Stimulated activated naive CD8-positive, alpha-beta T cell treated with anti-CD3 and anti-CD28 coated beads, Interleukin-15, Interleukin-2, amounts not matched to agents 100 U/mL and 50 U/mL, for 24 hours (primary cell): ENCODE data around the gene TTC8.
"Not testable (repeated sequence)": the region's sequence is repeated elsewhere in the genome, so short reads cannot be mapped to it uniquely, and the experiment has no call there.

Experiments
- ATAC-seq: fragments of 150-1000 bp; cut with Tn5 transposase; one replicate; pipeline ENCODE4 v1.10.0; 2021
- DNase-seq: peaks from one replicate; pipeline ENCODE4 v3.0.0; 2021

The TTC8 gene

DNA sequence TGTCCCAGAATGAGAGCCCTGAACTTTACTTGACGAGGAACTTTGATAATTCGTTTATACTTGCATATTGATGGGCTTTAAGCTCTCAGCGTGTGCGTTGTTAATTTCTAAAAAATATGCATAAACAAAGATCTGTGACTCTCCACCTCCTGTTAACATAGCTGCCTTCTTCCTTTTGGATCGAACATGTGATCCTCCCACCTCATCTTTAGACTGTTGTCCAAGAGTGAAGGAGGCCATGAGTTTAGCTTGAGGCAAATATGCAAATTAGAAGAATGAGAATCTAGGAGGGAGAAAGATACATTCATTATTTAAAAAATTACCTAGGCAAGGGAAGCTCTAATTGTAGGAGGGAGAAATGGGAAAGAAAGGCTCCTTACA, 617 bp downstream of the TTC8 start:
- no peak for DNase-seq

DNA sequence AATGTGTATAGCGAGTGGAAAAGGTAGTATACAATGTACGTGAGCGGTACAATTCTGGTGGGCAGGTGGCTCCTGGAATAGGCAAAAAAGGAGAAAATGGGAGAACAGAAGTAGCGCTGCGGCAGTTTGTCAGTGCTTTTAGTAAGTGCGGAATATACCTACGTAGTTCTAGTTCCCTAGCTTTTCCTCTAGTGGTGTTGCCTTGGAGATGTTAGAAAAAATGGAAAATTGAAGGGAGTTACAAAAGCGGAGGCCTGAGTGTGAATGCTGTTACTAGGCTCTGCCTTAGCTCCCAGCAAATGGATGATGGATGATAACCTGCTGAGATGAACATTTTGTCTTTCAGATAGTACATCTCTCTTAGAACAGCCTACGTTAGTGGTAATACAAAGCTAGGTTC, 1.1 kb downstream of the TTC8 start:
- ATAC-seq, result no peak

More for the DNA sequence above, 617 bp downstream of the TTC8 start:
- no peak for ATAC-seq

DNA sequence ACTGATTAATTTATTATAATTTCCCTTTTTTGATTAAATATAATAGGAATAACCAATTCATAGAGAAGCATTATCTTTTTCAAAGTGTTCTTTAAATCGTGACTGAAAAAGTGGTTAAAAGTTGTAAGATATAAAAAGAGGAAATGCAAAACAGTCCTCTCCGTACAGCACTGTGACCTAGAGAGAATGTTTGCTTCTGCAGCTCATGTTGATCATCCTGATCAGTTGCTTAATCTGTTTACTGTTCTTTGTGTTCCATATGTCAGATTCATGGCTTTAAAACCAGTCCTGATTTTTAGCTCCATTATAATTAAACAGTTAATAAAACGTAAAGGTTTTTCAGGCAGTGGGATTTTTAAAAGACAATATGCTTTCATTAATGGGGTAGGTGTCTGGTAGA, 4.7 kb downstream of the TTC8 start:
- DNase-seq (no peak), ATAC-seq (no peak)

More for the DNA sequence above, 1.1 kb downstream of the TTC8 start:
- no peak for DNase-seq

DNA sequence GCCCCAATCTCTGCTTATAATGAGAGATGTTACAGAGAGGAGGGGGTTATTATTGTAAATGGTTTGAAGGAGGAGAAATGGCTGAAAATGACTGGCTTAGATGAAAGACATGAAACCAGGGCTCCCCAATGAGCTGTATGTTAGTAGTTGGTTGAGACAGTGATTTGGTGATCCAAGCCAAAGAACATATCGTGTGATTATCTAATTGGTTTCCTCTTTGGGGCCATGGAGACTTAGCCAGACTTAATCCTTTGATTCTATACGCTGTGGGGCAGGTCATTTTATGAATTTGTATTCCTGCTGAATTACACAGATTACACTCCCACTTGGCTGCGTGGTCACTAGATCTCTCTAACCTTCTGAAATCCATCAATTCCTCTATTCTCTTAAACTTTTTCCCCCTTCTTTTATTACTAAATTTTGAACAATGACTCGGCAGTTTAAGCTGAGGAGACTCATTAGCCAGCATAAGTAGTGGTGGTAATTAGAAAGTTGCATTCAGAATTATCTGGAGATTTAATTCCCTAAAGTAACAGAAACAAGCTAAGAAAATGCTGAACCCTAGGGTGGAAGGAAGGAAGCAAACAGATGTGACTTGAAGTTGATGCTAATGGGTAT, 5.3 kb downstream of the TTC8 start:
- DNase-seq (no peak), ATAC-seq (no peak)

DNA sequence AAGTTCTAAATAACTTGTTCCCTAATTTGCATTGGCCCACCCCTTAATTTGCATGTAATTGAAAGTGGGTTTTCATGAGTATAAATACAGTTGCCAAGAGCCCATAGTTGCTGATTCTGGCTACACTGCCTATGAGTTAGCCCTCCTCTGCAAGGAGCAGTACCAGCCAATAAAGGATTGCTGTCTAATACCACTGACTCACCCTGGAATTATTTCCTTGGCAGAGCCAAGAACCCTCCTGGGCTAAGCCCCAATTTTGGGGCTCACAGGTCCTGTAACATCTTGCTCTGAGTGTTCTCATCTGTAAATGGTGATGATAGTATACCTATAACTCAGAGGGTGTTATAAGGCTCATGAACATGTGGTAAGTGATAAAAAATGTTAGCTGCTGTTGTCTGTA, 6.8 kb downstream of the TTC8 start:
- DNase-seq (no peak), ATAC-seq (no peak)

DNA sequence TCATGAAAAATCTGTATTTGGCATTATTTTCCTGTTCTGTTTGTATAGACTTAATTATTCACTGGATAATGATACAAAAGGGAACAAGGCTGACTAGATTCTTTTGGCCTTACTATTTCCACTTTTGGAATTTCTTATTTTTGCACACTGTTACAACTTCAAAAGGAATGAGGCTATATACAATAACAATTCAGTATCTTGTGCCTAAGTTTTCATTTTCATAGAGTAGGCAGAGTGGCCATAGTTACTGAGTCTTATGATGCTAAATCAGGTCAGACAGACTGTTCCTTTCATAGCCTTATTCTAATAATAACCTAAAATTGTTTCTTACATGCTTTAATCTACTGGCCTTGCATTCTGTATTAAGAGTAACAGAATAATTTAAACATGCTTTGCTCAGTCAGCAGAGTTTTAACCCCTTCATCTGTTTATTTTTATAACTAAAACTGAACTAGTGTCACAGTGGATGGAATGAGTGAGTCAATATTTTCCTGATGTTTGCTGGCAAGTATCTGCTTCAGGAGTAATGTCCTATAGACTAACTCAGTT, 10.5 kb downstream of the TTC8 start:
- ATAC-seq (no peak), DNase-seq (no peak)

DNA sequence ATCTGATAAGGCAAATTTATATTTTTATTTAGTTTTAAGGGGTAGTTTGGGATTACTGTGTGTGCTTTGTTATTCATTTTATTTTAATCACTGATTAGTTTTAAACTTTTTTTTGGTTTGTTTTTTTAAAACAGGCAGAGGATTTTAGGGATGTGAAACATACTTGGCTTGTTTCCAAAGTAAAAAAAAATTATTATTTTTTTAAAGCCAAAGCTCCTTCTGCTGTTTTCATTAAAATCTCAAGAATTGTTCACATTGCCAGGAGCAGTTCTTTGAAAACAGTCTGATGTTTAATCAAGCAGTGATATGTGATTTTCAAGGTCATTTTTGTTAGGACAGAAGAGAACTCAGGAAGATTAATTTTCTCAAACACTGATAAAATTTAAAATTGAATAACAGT, 11.2 kb downstream of the TTC8 start:
- no peak for ATAC-seq
- no peak for DNase-seq

GRCh38 chr14:88837495-88837894, 13.0 kb downstream of the TTC8 start:
- DNase-seq (no peak), ATAC-seq (no peak)

GRCh38 chr14:88838015-88838414, 13.6 kb downstream of the TTC8 start:
- DNase-seq (no peak), ATAC-seq (no peak)

- no peak for ATAC-seq
- DNase-seq, result no peak
These were observed 16.5 kb downstream of the TTC8 start for GRCh38 chr14:88840926-88841325.

- ATAC-seq (no peak), DNase-seq (no peak)
These were observed 17.3 kb downstream of the TTC8 start for GRCh38 chr14:88841741-88842140.

- no peak for DNase-seq
- no peak for ATAC-seq
These were observed 18.0 kb downstream of the TTC8 start for GRCh38 chr14:88842414-88842813.

- ATAC-seq (no peak), DNase-seq (no peak)
These were observed 20.6 kb downstream of the TTC8 start for GRCh38 chr14:88844980-88845491.

- ATAC-seq, result no peak
These were observed 24.1 kb downstream of the TTC8 start for GRCh38 chr14:88848571-88848970.

DNA sequence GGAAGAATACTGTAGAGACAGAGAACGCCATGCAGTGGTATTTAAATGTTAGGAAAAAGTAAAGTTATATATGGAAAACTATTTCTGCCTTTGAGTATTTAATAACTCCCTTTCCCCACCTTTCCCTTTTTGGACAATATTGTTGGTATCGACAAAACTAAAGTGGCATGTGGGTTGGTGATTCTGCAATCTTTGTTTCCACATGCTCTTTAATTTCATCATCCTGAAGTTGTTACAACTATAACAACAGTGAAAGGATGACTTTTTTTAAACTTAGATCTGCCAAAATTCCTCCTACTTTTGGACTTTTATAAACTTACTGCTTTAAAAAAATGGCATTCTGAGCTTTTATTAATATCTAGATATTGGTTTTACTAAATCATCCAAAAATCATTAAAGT, 25.3 kb downstream of the TTC8 start:
- DNase-seq (no peak), ATAC-seq (no peak)

More at GRCh38 chr14:88848571-88848970, 24.1 kb downstream of the TTC8 start:
- DNase-seq, result no peak

GRCh38 chr14:88851587-88851986, 27.1 kb downstream of the TTC8 start:
- DNase-seq, result no peak
- no peak for ATAC-seq

DNA sequence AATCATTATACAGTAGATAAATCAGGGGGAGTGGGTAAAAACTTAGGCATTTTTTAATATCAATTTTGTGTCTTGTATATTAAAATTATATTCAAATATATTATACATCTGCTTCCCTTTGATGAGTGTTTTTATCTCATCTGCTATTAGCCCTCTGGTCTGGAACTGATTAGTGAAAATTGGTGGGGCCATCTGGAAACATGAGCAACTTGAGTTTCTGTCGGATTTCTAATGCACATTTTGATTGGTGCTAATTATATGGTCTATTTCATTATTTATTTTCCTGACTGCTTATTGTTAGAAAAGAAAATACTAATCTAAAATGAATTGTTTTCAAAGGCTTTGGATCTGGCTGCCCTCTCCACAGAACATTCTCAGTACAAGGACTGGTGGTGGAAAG, 28.2 kb downstream of the TTC8 start:
- DNase-seq (no peak), ATAC-seq (no peak)

DNA sequence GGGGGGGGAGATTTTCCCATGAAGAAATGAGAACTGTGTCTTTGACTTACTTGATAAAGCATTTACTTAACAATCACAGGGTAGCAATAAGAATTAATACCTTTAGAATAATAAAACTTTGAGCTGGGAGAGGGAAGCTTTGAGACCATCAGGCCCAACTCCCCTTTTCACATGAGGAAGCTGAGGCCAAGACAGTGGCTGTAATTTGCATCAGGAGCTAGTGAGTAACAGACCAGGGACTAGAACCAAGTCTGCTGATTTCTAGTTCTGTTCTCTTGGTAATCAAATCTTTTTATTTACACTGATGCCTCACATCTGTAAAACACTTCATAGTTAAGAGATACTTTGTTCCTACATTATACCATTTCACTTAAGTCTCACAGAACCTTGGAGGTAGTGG, 28.7 kb downstream of the TTC8 start:
- DNase-seq (no peak), ATAC-seq (no peak)

GRCh38 chr14:88856786-88857366, 32.4 kb downstream of the TTC8 start:
- no peak for ATAC-seq

DNA sequence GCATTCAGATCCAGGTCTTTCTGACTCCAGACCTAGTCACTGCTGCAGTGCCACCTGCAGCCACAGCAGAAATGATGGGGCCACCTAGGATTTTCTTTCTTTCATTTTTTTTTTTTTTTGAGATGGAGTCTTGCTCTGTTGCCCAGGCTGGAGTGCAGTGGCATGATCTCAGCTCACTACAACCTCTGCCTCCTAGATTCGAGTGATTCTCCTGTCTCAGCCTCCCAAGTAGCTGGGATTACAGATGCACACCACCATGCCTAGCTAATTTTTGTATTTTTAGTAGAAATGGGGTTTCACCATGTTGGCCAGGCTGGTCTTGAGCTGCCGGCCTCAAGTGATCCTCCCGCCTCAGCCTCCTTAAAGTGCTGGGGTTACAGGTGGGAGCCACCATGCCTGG, 33.4 kb downstream of the TTC8 start:
- ATAC-seq, DNase-seq: not testable (repeated sequence)

More at GRCh38 chr14:88856786-88857366, 32.4 kb downstream of the TTC8 start:
- no peak for DNase-seq

DNA sequence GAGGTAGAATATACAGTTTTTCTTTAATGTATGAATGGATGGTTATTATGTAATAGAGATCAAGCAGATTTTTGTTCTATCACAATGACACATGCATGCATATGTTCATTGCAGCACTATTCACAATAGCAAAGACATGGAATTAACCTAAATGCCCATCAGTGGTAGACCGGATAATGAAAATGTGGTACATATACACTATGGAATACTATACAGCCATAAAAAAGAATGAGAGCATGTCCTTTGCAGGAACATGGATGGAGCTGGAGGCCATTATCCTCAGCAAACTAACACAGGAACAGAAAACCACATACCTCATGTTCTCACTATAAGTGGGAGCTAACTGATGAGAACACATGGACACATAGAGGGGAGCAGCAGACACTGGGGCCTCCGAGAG, 34.7 kb downstream of the TTC8 start:
- not testable (repeated sequence) for ATAC-seq, DNase-seq

DNA sequence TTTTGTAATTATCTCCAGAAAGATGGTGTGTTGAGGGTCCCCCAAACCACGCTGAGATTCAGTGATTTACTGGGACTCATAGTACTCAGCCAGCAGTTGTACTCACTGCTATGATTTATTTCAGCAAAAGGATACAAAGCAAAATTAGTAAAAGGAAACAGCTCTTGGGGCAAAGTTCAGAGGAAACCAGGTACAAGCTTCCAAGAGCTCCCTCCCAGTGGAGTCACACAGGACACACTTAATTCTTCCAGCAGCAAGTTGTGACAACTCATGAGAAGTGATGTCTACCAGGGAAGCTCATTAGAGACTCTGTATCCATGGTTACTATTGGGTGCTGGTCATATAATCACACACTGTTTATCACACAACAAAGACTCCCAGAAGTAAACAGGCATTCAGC, 38.7 kb downstream of the TTC8 start:
- DNase-seq (no peak), ATAC-seq (no peak)

DNA sequence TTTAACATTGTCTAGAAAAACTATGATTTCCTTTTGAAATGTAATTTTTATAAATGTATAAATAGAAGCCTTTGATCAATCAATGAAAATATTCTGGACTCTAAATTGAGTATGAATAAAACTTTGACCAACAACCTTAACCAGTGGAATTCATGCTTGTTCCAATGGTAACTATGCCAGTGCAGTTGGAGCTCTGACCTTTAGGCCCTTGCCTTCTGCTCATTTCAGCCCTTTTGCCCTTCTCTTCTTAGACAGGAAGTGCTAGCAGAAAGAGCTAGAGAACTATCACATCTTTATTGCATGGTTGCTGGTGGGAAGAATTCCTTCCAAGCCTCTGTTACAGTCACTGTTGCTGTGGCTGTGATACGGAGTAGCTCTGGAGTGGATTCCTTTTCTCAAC, 39.7 kb downstream of the TTC8 start:
- ATAC-seq (no peak), DNase-seq (no peak)

- DNase-seq (no peak), ATAC-seq (no peak)
These were observed 41.9 kb downstream of the TTC8 start for GRCh38 chr14:88866305-88866704.
